Amygdala (tissue), 56 donors: ENCODE measurements around the gene RMRP.
"Not testable (repeated sequence)": the region's sequence is repeated elsewhere in the genome, so short reads cannot be mapped to it uniquely, and the experiment has no call there.

Experiments used
- DNase-seq, 56 donors: peaks; one replicate each; lab custom pipeline; 2025; lab: John Stamatoyannopoulos, UW

RMRP gene

GRCh38 chr9:35618325-35618727, 39.5 kb downstream of the RMRP start, which contains the start of gene CD72:
CD72 (minus strand) TSS chr9:35618413; CDS start chr9:35618303, 110 bp downstream.
- no peak for DNase-seq

GRCh38 chr9:35617548-35617947, 40.3 kb downstream of the RMRP start:
- no peak for DNase-seq

GRCh38 chr9:35616681-35617459, 40.9 kb downstream of the RMRP start:
- peak in 11 of 56 donors; percentile 6 to 47 (median 29) for DNase-seq

- no peak for DNase-seq
Observed at GRCh38 chr9:35615981-35616680, 41.7 kb downstream of the RMRP start.

- no peak for DNase-seq
Observed at GRCh38 chr9:35612843-35613242, 45.0 kb downstream of the RMRP start.

- DNase-seq = not testable (repeated sequence)
Observed at GRCh38 chr9:35612066-35612465, 45.8 kb downstream of the RMRP start.

GRCh38 chr9:35611230-35611797, 46.5 kb downstream of the RMRP start:
- peak in 17 of 56 donors; percentile 17 to 55 (median 29) for DNase-seq

- no peak for DNase-seq
Observed at GRCh38 chr9:35609820-35610163, 48.0 kb downstream of the RMRP start.

- no peak for DNase-seq
Observed at GRCh38 chr9:35609001-35609819, 48.6 kb downstream of the RMRP start.

GRCh38 chr9:35608221-35608620, 49.6 kb downstream of the RMRP start:
- DNase-seq = no peak
